Erythroblast (primary cell): Measurements from ENCODE around the gene VAV1.
"Not testable (repeated sequence)": the region's sequence is repeated elsewhere in the genome, so short reads cannot be mapped to it uniquely, and the experiment has no call there.

Source experiments
- DNase-seq, 2 experiments: peaks; one replicate each; lab custom pipeline; 2025; lab: John Stamatoyannopoulos, UW
- GATA1 ChIP-seq: IDR thresholded peaks from 2 replicates; pipeline ENCODE4 v1.6.1; 2011; ENCODE audit warnings: low read depth, mild to moderate bottlenecking, control low read depth, low read length, moderate library complexity
- POLR2A ChIP-seq: IDR thresholded peaks from 2 replicates; pipeline ENCODE4 v1.6.1; 2011; ENCODE audit warnings: mild to moderate bottlenecking, low read length

Gene VAV1

GRCh38 chr19:6796278-6796677, 23.8 kb downstream of the VAV1 start:
- TF ChIP-seq GATA1 (no peak), POLR2A (no peak)
- DNase-seq: no peak

GRCh38 chr19:6797646-6798045, 25.1 kb downstream of the VAV1 start:
- DNase-seq: no peak
- TF ChIP-seq GATA1 (no peak), POLR2A (no peak)

- not testable (repeated sequence) for DNase-seq
Measured at GRCh38 chr19:6800160-6800790, 27.8 kb downstream of the VAV1 start.

GRCh38 chr19:6800991-6801484, 28.5 kb downstream of the VAV1 start:
- no peak for DNase-seq
- TF ChIP-seq POLR2A (no peak), GATA1 (no peak)

- peak; percentile 62 to 72 for DNase-seq
Measured at GRCh38 chr19:6801485-6802086, 29.1 kb downstream of the VAV1 start.

GRCh38 chr19:6802336-6803035, 30.0 kb downstream of the VAV1 start:
- no peak for TF ChIP-seq POLR2A
- no peak for DNase-seq

More at GRCh38 chr19:6801485-6802086, 29.1 kb downstream of the VAV1 start:
- TF ChIP-seq POLR2A: peak; percentile 63
- TF ChIP-seq GATA1: no peak

- DNase-seq: no peak
Measured at GRCh38 chr19:6803036-6803404, 30.5 kb downstream of the VAV1 start.

GRCh38 chr19:6806488-6806887, 34.0 kb downstream of the VAV1 start:
- TF ChIP-seq GATA1: no peak
- no peak for TF ChIP-seq POLR2A
- DNase-seq: no peak

More at GRCh38 chr19:6803036-6803404, 30.5 kb downstream of the VAV1 start:
- TF ChIP-seq GATA1 (no peak), POLR2A (no peak)

GRCh38 chr19:6807291-6807690, 34.8 kb downstream of the VAV1 start:
- DNase-seq: no peak
- TF ChIP-seq GATA1: no peak

- TF ChIP-seq GATA1: no peak
- TF ChIP-seq POLR2A: no peak
- no peak for DNase-seq
Measured at GRCh38 chr19:6808494-6808893, 36.0 kb downstream of the VAV1 start.

GRCh38 chr19:6809262-6809661, 36.8 kb downstream of the VAV1 start:
- no peak for DNase-seq

GRCh38 chr19:6811378-6811777, 38.9 kb downstream of the VAV1 start:
- TF ChIP-seq POLR2A: no peak
- TF ChIP-seq GATA1: no peak
- no peak for DNase-seq

More at GRCh38 chr19:6809262-6809661, 36.8 kb downstream of the VAV1 start:
- TF ChIP-seq GATA1: no peak
- no peak for TF ChIP-seq POLR2A

- DNase-seq: peak in 1 of 2 experiments; percentile 35
- TF ChIP-seq GATA1 (no peak), POLR2A (no peak)
Measured at GRCh38 chr19:6811906-6812305, 39.4 kb downstream of the VAV1 start.

GRCh38 chr19:6812612-6813011, 40.1 kb downstream of the VAV1 start:
- TF ChIP-seq GATA1 (no peak), POLR2A (no peak)
- no peak for DNase-seq
